Testis (tissue), 2 donors: Measurements from ENCODE around the gene JAKMIP3.

Source experiments
- CTCF ChIP-seq, 3 experiments: fragments of 450-650 bp in 2 of 3; fragments of 200-600 bp in 1 of 3; sonication (generic) in 1 of 3; IDR thresholded peaks; one replicate each; pipeline ENCODE4 v1.5.1; 2016 to 2019; ENCODE audit warnings: antibody characterized with exemption in 3 of 3, mild to moderate bottlenecking in 2 of 3, moderate library complexity in 1 of 3
- POLR2A ChIP-seq: fragments of 450-650 bp; IDR thresholded peaks from one replicate; pipeline ENCODE4 v1.6.1; 2017; ENCODE audit warnings: antibody characterized with exemption, mild to moderate bottlenecking, moderate library complexity

- TF ChIP-seq POLR2A (no peak), CTCF (IDR thresholded peaks at IDR 0.05) (no peak)
These were observed 10.1 kb upstream of the JAKMIP3 start for GRCh38 chr10:132055616-132056015.
